NCI-H128 (cell line): ENCODE data around the gene RAB11FIP2.

Experiments used
- DNase-seq: peaks from one replicate; lab custom pipeline; 2025; ENCODE audit not compliant: unreplicated experiment; lab: John Stamatoyannopoulos, UW

Gene RAB11FIP2

DNA sequence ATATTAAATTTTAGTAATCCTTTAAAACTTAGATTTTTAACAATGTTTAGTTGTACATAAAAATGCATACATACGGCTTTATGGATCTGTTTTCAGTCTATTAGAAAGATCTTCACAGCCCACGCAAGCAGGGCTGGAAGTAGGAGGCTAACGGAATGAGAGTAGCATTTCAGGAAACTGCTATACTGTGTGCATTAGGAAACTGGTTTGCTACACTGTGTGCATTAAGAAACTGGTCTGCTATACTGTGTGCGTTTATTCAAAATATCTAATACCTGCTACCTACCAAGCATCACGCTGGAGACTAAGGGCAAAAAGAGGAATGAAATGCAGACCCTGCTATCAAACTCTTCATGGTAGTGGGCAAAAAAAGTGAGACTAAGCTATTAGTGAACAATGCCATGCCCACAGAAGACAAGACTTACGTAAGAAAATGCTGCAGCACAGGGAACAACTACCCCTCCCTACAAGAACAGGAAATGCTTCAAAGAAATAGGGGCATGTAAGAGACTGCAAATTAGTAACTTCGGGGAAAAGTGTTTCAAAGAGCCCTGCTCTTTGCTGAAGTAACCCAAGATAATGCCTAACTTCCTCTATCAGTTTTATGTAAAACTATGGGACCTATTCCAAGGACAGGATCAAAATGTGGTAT, 11.3 kb downstream of the RAB11FIP2 start:
- DNase-seq, result no peak

DNA sequence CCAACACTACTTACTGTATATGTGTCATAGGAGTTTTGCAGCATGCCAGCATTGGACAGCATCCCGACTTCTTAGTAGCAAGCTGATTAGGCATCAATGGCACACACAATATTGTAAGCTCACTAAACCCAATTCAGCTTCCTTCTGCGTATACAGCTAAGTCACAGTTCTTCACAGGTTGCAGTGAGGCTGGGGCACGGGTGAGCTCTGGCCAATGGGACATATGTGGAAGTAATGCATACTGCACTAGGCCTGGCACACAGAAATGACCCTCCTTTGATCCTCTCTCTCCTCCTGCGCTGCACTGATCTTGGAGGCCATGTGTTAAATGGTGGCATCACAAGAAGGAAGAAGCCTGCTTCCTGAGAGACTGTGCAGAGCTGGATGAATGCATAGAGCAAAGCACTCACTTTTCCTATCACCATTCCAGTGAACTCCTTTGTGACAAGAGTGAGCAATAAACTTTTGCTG, 11.9 kb downstream of the RAB11FIP2 start:
- no peak for DNase-seq

DNA sequence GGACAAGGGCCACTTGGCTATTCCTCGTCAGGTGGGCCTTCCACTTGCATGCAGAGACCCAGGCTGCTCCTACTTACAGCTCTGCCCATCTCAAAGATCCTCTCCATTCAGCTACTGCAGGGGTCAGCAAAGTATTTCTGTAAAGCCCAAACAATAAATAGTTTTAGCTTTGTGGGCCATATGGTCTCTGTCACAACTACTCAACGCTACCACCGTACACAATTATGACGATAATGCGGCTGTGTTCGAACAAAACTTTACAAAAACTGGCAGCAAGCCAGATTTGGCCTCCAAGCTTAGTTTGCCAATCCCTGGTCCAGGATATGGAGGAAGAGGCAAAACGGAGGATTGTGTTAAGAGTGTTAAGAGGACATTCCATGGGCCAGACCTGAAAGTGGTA, 12.8 kb downstream of the RAB11FIP2 start:
- DNase-seq, result no peak

DNA sequence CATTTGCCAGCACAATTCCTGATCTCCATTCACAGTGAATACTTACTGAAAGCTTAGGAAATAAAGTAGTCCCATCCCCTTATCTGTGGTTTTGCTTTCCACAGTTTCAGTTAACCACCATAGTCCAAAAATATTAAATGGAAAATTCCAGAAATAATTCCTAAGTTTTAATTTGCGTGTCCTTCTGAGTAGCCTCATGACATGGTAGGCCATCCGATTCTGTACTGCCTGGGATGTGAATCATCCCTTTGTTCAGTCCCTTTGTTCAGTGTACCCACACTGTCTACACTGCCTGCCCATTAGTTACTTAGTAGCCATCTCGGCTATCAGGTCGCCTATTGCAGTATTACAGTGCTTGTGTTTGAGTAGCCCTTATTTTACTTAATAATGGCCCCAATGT, 14.2 kb downstream of the RAB11FIP2 start:
- no peak for DNase-seq

DNA sequence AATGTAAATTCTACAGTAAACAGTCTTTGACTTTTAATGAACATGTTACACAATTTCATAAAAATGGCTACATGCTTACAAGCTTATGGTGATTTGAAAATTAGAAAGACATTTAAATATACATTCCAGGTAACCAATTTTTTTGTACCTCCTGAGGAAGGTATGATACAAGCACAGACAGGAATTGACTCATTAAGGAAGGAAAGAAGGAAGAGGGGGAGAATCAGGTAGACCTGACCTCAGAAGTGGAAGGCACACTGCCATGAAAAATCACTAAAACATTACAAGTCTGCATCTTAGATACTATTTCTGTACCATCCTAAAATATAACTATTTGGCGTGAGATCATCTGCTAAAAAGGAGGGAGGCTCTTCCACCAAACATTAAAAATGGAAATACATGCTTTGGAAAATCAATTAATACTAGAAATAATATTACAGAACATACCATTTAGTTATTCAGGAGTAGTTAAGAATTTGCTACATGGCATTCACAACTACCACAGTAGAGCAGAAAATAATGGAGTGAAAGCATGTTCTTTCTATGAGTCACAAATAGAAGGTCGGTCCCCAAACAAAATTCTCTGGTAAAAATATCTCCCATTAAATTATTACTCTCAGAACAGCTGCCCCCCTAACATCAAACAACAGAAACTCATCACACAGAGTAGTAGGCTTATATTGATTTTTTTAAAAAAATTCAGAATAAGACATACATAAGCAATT, 15.2 kb downstream of the RAB11FIP2 start:
- no peak for DNase-seq

DNA sequence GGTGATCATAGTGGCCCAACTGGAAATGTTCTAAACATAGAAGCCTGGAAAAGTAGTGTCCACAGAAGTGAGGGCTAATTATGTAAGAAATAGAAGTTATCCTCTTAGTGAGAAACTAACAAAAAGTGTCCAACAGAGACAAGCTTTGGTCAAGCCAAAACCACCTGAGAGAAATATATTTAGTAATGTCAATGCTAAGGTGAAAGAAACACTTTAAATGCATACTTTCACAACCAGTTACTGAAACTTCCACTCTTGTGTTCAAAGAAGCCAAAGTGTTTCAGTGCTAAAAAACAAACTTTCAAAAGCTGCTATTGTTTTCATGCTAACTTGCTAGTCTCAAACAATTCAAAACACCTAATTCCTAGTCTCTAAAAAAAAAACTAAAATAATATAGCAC, 18.1 kb downstream of the RAB11FIP2 start:
- DNase-seq, result no peak

DNA sequence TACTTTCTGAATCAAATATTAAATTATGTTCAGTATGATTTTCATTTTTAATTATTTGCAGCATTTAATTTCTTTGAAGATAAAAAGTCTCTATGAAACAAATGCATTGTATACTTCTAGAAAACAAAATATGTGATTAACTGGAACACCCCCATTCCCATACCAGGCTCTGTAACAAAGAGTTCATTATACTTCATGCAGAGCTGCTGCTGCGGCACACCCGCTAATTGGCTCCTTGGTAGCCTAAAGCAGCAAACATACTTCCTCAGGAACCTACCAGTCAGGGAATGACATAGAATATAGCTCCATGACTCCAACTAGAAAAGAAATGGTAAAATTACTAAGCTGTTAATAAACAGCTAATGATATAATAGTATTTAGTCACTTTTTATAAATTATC, 19.3 kb downstream of the RAB11FIP2 start:
- DNase-seq, result no peak

DNA sequence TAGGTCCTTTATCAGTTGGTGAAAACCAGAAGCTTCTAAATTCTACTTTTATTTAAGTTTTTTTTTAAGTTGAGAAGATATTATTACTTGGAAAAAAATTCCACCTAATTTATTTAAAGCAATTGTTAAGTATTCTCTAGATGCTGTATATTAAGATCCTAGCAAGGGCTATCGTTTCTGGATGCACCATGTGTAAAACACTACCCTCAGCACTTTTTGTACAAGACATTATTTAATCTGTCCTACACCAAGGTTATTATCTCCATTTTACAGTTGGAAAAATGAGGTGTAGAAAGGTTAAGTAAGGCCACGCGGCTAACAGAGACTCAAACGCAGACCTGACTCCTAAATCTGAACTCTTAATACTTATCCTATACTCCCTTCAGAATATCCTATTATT, 19.8 kb downstream of the RAB11FIP2 start:
- no peak for DNase-seq

DNA sequence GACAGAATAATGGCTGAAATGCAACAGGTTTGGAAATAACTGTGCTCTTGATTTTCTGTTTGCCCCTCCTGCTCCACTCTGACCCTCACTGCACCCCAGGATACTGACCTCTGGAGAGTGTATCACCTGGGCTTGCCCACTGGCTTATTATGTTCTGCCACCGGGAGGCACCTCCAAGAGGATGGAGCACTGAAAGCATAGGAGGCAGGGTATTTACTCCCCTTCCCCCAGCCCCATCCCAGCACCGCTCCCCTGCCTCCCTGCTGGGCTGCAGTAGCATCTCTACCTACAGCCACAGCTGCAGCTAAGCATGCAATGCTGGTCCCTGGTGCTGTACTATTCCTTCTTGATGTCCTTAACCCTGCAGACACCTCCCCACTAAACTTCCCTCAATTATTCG, 26.4 kb downstream of the RAB11FIP2 start:
- no peak for DNase-seq

DNA sequence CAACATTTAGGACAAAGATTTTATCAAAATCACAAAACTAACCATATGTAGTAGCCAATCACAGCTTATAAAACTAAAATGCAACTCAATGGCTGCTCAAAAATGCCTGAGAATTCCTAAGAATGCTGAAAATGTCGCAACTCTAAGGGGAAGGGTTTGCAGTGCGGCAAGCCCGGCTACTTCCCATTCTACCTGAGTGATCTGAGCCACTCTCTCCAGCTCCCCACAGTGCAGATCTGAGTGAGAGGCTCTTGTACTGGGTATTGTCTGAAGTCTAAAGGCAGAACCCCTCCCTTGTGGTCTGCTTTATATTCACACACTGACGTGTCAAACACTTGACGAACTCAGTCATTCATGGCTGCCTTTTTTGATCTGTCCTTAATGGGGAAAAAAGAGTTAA, 28.9 kb downstream of the RAB11FIP2 start:
- DNase-seq, result no peak

DNA sequence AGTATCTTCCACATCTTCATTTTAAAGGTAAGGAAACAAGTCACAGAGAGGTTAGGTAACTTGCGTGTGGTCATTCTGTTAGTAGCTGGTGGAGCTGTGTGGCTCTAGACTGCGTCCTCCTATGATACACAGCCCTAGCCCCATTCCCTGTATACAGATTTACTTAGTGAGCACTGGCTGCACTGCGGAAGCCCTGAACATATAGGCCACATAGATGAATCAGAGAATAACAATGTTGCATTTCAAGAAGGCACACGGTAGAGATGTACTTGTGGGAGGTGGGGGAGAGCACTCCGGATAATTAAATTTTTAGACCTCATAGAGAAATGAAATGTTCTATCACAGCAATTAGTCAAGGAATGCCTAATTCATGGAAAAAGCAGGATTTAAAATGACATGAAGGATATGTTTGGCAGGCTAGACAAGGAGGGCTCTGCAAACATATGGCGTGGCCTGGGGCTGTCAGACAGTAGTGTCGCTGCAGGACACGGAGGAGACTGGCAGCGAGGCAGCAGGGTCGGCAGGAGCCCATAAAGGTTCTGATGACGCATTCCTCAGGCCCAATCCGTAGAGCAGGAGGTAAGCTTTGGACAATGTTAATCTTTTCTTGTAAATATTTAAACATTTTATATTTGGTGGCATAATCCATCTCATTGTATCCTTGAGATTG, 29.5 kb downstream of the RAB11FIP2 start:
- DNase-seq, result no peak

DNA sequence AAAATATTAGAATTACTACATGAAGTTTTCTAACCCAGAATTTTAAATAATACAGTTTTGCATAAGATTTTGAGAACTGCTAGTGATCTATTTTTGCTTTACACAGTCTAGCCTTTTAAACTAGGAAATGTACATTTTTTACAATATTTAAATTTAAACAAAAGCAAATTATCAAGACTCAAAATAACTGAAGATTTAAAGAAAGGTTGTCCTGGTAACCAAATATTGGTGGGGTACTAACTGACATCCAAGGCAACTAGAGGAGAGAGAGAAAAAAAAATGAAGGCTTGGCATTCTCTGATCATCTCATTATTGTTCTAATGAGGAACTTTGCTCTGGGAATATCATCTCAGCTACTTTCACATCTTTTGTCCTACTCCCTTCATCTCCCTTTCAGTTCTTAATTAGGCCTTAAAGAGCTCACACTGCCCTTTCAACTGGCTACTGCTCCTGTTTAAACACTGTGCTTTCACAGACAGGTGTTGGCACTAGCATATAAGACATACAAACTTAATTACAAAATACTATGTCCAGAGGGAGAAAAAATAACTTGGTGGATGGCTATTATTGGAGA, 33.7 kb downstream of the RAB11FIP2 start:
- no peak for DNase-seq

DNA sequence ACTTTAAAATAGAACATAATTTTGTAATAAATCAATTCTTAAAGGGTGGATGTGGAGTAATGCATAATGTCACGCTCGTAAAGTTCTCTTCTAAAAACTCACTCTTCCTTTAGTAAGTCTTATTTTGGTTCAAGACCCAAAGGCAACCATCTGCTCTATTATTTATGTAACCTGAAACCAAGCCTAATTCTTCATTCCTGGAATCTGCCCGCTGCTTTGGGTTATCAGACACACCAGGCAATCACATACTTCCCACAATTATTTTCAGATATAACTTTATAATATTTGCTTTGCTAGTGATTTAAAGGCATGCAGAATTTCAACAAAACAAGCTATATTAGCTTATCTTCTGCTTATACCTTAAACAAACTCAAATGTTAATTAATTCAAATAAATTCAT, 39.0 kb downstream of the RAB11FIP2 start:
- no peak for DNase-seq

DNA sequence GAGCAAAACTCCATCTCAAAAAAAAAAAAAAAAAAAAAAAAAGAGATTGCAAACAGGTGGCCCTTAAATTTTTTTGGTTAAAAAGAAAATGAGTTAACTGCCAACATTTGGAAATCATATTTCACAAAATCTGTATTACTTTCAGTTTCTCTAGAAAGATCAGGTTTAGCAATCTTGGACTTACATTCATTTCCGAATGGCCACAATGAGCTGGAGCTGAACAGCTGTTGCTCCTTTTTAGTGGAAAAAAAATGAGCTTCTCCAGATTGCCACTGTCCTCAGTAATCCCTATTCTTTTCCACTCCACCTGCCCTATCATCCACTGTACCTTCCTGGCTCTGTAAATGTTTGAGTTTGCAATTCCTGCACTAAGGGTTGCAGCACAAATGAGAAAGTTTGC, 43.6 kb downstream of the RAB11FIP2 start:
- DNase-seq, result no peak

DNA sequence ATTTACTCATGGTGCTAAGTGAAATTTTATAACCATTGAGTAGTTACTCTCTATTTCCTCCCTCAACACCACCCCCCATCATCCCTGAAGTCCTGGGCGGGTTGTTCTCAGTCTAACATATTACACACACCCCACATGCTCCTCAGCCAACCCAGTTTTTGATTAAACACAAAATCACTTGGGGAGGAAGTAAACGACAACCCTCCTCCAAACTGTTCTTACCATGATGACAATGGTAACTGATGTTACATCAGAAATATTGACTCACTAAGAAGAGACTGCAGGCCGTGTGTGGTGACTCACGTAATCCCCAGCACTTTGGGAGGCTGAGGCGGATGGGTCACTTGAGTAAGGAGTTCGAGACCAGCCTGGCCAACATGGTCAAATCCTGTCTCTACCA, 44.2 kb downstream of the RAB11FIP2 start:
- no peak for DNase-seq

DNA sequence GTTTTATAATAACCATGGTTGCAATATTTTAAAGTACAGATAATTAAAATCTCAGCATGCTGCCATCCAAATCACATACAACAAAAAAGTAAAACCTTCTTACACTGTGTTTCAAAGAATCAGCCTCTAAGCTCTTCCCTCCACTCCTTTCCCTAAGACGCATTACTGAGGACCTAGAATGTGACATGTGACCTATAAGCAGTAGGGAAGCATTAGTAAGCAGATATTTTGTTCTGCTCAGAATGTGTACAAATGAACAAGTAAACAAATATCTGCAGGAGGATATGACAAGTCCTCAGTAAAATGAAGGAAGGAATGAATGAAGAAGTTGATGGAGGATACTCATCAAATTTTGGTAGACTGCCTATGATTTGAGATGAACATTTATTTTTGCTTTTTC, 49.1 kb downstream of the RAB11FIP2 start:
- no peak for DNase-seq

DNA sequence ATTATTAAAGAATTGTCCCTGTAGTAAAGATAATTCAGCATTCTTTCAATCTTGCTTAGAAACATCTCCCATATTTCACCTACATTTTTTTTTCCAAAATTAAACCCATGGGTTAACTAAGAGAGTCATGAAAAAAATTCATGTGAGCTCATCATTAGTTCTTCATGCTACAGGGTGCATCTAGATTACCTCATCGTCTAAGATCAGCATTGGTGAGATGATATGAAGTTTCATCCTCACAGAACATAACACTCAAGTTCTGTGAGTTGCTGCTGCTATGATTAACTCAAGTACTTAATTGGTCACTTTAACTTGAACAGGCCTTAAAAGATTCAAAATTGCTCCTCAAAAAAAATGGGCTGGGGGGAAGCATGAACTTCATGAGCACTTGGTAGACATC, 50.0 kb downstream of the RAB11FIP2 start:
- no peak for DNase-seq

DNA sequence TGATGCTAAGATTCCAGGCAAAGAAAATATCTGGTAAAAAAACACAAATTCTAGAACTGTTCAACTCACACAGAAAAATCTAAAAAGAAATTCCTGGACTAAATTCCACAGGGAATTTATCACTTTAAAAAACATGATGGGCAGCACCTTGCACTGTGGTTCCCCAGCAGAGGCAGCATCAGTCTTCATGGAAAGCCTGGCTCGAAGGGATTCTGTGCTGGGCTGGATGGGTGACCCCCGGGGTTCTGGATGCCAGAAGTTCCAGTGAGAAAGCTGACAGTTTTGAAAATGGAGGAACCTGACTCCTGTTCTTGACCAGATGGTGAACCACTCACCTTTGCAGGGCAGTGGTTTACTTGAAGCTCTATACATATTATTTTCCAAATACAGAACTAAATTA, 52.0 kb downstream of the RAB11FIP2 start:
- DNase-seq, result no peak

DNA sequence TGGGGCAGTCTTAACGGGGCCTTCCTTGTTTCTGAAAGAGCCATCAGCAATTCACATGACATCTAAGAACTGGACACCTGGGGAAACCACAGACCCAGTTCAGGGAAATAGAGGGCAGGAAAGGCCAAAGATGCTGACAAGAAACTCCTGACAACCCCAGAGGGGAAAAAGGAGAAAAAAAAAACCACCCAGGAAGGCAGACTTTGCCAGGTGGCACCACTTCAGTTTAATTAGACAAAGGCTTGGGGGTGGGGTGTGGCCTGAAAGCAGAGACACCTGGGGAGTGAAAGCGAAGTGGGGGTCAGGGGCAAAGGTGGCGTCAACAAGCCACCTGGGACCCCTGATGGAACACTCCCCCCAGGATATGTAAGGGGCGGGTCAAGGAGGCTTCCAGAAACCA, 53.6 kb downstream of the RAB11FIP2 start:
- DNase-seq, result no peak

DNA sequence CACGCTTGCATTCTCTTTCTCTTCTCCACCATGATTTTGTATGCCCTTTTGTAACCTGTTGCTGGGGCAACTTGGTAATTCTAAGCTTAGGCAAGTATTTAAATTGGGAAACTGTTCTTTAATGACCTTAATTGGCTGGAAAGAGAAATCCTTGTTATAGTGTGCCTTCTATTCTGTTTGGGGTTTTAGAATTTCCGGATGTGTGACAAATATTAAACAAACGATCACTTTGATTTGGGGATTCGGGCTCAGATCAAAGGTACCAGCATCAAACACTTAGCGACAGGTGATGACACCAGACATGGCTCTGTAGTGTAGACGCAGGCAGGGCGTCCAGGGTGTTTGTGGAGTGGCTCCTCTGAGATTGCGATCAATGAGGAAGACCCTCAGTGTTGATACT, 55.0 kb downstream of the RAB11FIP2 start:
- DNase-seq, result no peak

DNA sequence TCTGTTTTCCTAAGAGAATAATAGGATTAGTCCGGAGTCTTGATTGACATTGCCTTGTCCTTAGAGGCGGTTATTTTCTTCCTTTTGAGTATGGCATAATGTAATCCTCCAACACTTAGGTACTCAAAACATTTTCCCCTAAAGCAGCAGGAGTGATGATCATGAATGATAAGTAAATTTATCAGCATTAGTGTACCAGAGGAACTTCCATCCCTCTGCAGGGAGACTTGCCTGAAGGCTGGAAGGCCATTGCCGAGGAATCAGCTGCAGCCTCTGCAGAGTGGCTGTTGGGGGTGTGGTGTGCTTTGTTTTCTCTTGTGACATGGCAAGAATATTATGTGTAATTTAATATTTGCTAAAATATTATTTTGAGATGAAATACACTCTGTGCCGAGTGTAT, 56.8 kb downstream of the RAB11FIP2 start:
- no peak for DNase-seq

DNA sequence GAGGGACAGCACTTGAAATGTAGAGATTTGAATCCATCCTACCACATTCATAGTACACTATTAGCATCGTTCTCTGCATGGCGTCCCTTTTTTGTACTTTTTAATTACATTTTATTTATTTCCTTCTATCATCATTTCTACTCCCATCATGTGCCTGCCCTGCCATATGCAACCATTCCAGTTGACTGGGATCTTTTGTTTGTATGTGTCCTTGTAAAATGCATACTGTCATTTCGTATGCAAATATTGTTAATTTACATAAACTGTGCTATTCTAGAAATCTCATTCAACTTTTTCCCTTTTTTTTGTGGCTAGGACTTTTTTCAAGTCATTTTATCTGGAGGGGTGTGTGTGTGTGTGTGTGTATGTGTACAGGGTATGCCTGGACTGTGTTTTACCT, 57.9 kb downstream of the RAB11FIP2 start:
- no peak for DNase-seq
